CD14-positive monocyte (primary cell): ENCODE measurements around the gene DPYD. TPM values are rescaled to one million over a fixed set of nuclear protein-coding genes. Genes with fewer than 3 reads are reported as not detected.

ENCODE experiments used
- DNase-seq, 3 donors: peaks; one replicate each; pipeline ENCODE4 v3.0.0-alpha.2; 2011 to 2022
- H2AFZ ChIP-seq: 2 replicates; pipeline ENCODE4 v1.6.0; 2012; ENCODE audit warnings: mild to moderate bottlenecking, low read depth, low read length, inconsistent platforms; ENCODE audit not compliant: insufficient read depth, poor library complexity, severe bottlenecking
- H3K27ac ChIP-seq, 2 donors: 1 replicate in 1 of 2; 2 replicates in 1 of 2; pipeline ENCODE4 v1.5.1; 2012 to 2013; ENCODE audit warnings: low read length in 2 of 2, control low read depth in 1 of 2, inconsistent platforms in 1 of 2, low read depth in 1 of 2, mild to moderate bottlenecking in 1 of 2
- H3K27me3 ChIP-seq, 2 donors: one replicate each; pipeline versions ENCODE4 v1.6.0 to v1.6.1; 2011 to 2013; ENCODE audit warnings: low read length in 2 of 2; ENCODE audit not compliant: control insufficient read depth in 2 of 2, insufficient read depth in 2 of 2
- H3K36me3 ChIP-seq, 2 donors: replicated peaks in 1 of 2; 1 replicate in 1 of 2; 2 replicates in 1 of 2; pipeline versions ENCODE4 v1.5.1 to v1.6.1; 2012 to 2013; ENCODE audit warnings: low read length in 2 of 2, control low read depth in 1 of 2, inconsistent platforms in 1 of 2, mild to moderate bottlenecking in 1 of 2; ENCODE audit not compliant: insufficient read depth in 2 of 2, control insufficient read depth in 1 of 2
- H3K4me1 ChIP-seq, 2 donors: 1 replicate in 1 of 2; 2 replicates in 1 of 2; pipeline versions ENCODE4 v1.5.1 to v1.6.1; 2012 to 2013; ENCODE audit warnings: low read length in 2 of 2, control low read depth in 1 of 2, inconsistent platforms in 1 of 2, mild to moderate bottlenecking in 1 of 2, moderate library complexity in 1 of 2; ENCODE audit not compliant: insufficient read depth in 2 of 2, control insufficient read depth in 1 of 2
- H3K4me2 ChIP-seq: replicated peaks from 2 replicates; pipeline ENCODE3; 2012; ENCODE audit warnings: low read length, moderate library complexity, mild to moderate bottlenecking; ENCODE audit not compliant: poor library complexity, severe bottlenecking; ENCODE audit errors: extremely low read depth
- H3K4me3 ChIP-seq, 3 experiments: fragments of 200-600 bp in 1 of 3; sonication (generic) in 1 of 3; replicated peaks in 1 of 3; 1 replicate in 2 of 3; 2 replicates in 1 of 3; pipeline ENCODE4 v1.5.1; 2011 to 2013; ENCODE audit warnings: low read length in 3 of 3, mild to moderate bottlenecking in 3 of 3, control low read depth in 2 of 3, low read depth in 2 of 3, inconsistent platforms in 1 of 3, moderate library complexity in 1 of 3
- H3K79me2 ChIP-seq: 2 replicates; pipeline ENCODE4 v1.6.0; 2012; ENCODE audit warnings: mild to moderate bottlenecking, control low read depth, inconsistent platforms, low read length, moderate library complexity; ENCODE audit not compliant: insufficient read depth
- H3K9ac ChIP-seq: 2 replicates; pipeline ENCODE4 v1.6.0; 2017; ENCODE audit warnings: low read length, mild to moderate bottlenecking; ENCODE audit not compliant: insufficient read depth, poor library complexity, severe bottlenecking
- H3K9me3 ChIP-seq, 2 donors: replicated peaks in 1 of 2; 1 replicate in 1 of 2; 2 replicates in 1 of 2; pipeline versions ENCODE4 v1.5.1 to v1.6.1; 2012 to 2013; ENCODE audit warnings: low read length in 2 of 2, control low read depth in 1 of 2; ENCODE audit not compliant: control insufficient read depth in 1 of 2, insufficient read depth in 1 of 2
- H4K20me1 ChIP-seq: 2 replicates; pipeline ENCODE4 v1.6.0; 2012; ENCODE audit warnings: mild to moderate bottlenecking, low read length, control low read depth, moderate library complexity; ENCODE audit not compliant: insufficient read depth
- H3K27ac Mint-ChIP-seq, 7 donors: one replicate each; pipeline ENCODE4 v1.8.0; 2020; ENCODE audit warnings: mild to moderate bottlenecking in 7 of 7, mixed read lengths in 7 of 7, moderate library complexity in 6 of 7, inconsistent platforms in 2 of 7
- H3K27me3 Mint-ChIP-seq, 3 donors: one replicate each; pipeline ENCODE4 v1.8.0; 2021 to 2022; ENCODE audit warnings: low read depth in 3 of 3, mild to moderate bottlenecking in 3 of 3, mixed read lengths in 3 of 3, moderate library complexity in 3 of 3, inconsistent platforms in 1 of 3
- H3K36me3 Mint-ChIP-seq, 2 donors: one replicate each; pipeline ENCODE4 v1.8.0; 2020; ENCODE audit warnings: mixed read lengths in 2 of 2, inconsistent platforms in 1 of 2, mild to moderate bottlenecking in 1 of 2
- H3K4me1 Mint-ChIP-seq: one replicate; pipeline ENCODE4 v1.8.0; 2020; ENCODE audit warnings: mild to moderate bottlenecking, mixed read lengths
- H3K4me3 Mint-ChIP-seq, 2 donors: one replicate each; pipeline ENCODE4 v1.8.0; 2020; ENCODE audit warnings: mild to moderate bottlenecking in 2 of 2, mixed read lengths in 2 of 2, moderate library complexity in 1 of 2
- H3K9me3 Mint-ChIP-seq, 7 donors: one replicate each; pipeline ENCODE4 v1.8.0; 2020 to 2022; ENCODE audit warnings: mixed read lengths in 7 of 7, mild to moderate bottlenecking in 6 of 7, moderate library complexity in 6 of 7, inconsistent platforms in 2 of 7
- CTCF ChIP-seq: fragments of 200-600 bp; IDR thresholded peaks from one replicate; pipeline ENCODE4 v1.8.0; 2022; ENCODE audit warnings: antibody characterized with exemption, mild to moderate bottlenecking
- WGBS: methylation state at CpG from one replicate; pipeline ENCODE4 v1.1.5; 2013; ENCODE audit warnings: missing lambda C conversion rate; ENCODE audit not compliant: insufficient coverage; 5-methylcytosine and 5-hydroxymethylcytosine counted together
- intact Hi-C, 2 donors: fragments of 100-400 bp; cut with micrococcal nuclease; formaldehyde crosslinking; loops; one replicate each; pipeline versions ENCODE4 v1.15.0 to v1.15.1; 2023
- polyA plus RNA-seq, 3 donors: library from polyadenylated mRNA; depleted of rRNA in 1 of 3; unstranded in 2 of 3; stranded (reverse) in 1 of 3; fragments of 300-500 nt in 2 of 3; fragments of >200 nt in 1 of 3; fragmentation: Illumina TruSeq in 2 of 3; gene quantifications; 1 replicate in 2 of 3; 2 replicates in 1 of 3; pipeline ENCODE4 v1.2.3, GENCODE V29; 2012 to 2021

Gene DPYD
- polyA plus RNA-seq, 3 donors, result 87.6 to 171 (median 144) TPM

GRCh38 chr1:97297611-97298010, 623.2 kb downstream of the DPYD start:
- Mint-ChIP-seq H3K4me1 (no peaks in the 10 kb centered on the region), H3K27me3 (no peaks in the 10 kb centered on the region), H3K36me3 (peaks cover 44 to 51% of the 10 kb centered on the region in 2 donors), H3K4me3 (no peak overlapping the region), H3K9me3 (peaks cover 0 to 5% (median under 1%) of the 10 kb centered on the region in 7 donors), H3K27ac (no peak overlapping the region)
- Histone ChIP-seq H3K27ac (no peak overlapping the region), H3K9ac (no peak overlapping the region), H3K79me2 (no peaks in the 10 kb centered on the region), H2AFZ (no peak overlapping the region), H3K9me3 (peaks cover under 1 to 5% of the 10 kb centered on the region in 2 donors), H4K20me1 (peaks cover 11% of the 10 kb centered on the region), H3K4me2 (no peak overlapping the region), H3K36me3 (peaks cover 36 to 89% of the 10 kb centered on the region in 2 donors), H3K27me3 (no peaks in the 10 kb centered on the region), H3K4me3 (no peak overlapping the region), H3K4me1 (no peaks in the 10 kb centered on the region)
- no CpG with 5 or more reads among the region's 2 CpGs for WGBS
- TF ChIP-seq CTCF, result no peak
- intact Hi-C loops, result no loop called here
- no peak for DNase-seq

- Histone ChIP-seq H3K9me3 (peaks cover 0 to 9% of the 10 kb centered on the region in 2 donors), H3K4me2 (no peak overlapping the region), H3K79me2 (no peaks in the 10 kb centered on the region), H3K27ac (no peak overlapping the region), H3K4me1 (no peaks in the 10 kb centered on the region), H2AFZ (no peak overlapping the region), H3K36me3 (peaks cover 18 to 37% of the 10 kb centered on the region in 2 donors), H3K4me3 (no peak overlapping the region), H3K27me3 (no peaks in the 10 kb centered on the region), H4K20me1 (peaks cover 9% of the 10 kb centered on the region), H3K9ac (no peak overlapping the region)
- Mint-ChIP-seq H3K4me1 (no peaks in the 10 kb centered on the region), H3K36me3 (peaks cover 38 to 45% of the 10 kb centered on the region in 2 donors), H3K27me3 (peaks cover 0 to 2% (median 0%) of the 10 kb centered on the region in 3 donors), H3K27ac (no peak overlapping the region), H3K4me3 (no peak overlapping the region), H3K9me3 (peaks cover 0 to 12% (median 5%) of the 10 kb centered on the region in 7 donors)
- no CpG with 5 or more reads among the region's 1 CpG for WGBS
- TF ChIP-seq CTCF, result no peak
- no peak for DNase-seq
- intact Hi-C loops, result no loop called here
Observed at GRCh38 chr1:97281962-97282361, 638.9 kb downstream of the DPYD start.
